HG03432 (cell line): ENCODE measurements around the gene MDN1.

Experiments used
- ATAC-seq: cut with Tn5 transposase; IDR thresholded peaks from one replicate; pipeline ENCODE4 v1.9.1; 2021; ENCODE audit warnings: mild to moderate bottlenecking, moderate library complexity; ENCODE audit not compliant: unreplicated experiment

The MDN1 gene

GRCh38 chr6:89612121-89612520 lies 207.5 kb downstream of the MDN1 start:
- no peak for ATAC-seq

- ATAC-seq: no peak
Observed at GRCh38 chr6:89611666-89612065, 207.9 kb downstream of the MDN1 start.

GRCh38 chr6:89610149-89610642 lies 209.4 kb downstream of the MDN1 start:
- peak; percentile 85 for ATAC-seq

GRCh38 chr6:89605861-89606260 lies 213.7 kb downstream of the MDN1 start:
- no peak for ATAC-seq

GRCh38 chr6:89604653-89605052 lies 214.9 kb downstream of the MDN1 start:
- ATAC-seq: no peak

DNA sequence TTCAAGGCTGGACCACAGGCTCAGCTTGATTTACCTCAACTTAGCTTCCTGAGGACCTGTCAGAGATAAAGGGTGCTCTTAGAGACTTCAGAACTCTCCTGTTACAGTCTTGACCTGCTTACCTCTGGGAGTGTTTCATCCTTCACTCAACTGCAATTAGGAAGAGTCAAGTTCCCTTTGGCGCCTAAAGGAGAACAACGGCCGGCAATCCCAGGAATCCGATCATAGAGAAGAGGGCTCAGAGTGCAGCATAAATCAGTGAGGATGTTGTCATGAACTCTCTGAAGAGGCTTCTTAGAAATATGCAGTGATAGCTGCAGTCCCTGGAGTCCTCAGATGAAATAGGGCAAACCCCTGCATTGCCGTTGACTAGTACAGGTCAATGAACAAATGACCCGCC lies 217.4 kb downstream of the MDN1 start:
- ATAC-seq: no peak

DNA sequence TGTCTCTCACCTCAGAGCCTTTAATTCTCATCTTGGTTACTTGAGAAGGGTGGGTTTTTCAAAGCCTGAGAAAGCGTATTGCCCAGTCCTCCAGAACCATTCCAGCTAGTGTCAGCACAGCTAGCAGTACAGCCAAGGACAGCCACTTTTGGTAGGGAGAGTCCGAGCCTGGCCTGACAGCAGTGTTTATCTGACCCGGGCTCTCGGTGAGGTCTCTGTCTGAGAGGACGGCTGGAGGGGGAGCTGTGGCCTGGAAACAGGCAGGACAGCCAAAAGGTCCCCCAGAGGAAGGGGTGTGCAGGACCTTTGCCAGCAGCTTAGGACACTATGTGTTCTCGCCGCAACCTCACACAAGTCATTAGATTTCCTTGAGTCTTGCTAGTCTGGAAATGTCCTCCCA lies 219.9 kb downstream of the MDN1 start:
- ATAC-seq: no peak

- no peak for ATAC-seq
Observed at GRCh38 chr6:89597988-89598387, 221.6 kb downstream of the MDN1 start.

GRCh38 chr6:89597372-89597771 lies 222.2 kb downstream of the MDN1 start:
- ATAC-seq: no peak

GRCh38 chr6:89596484-89596883 lies 223.1 kb downstream of the MDN1 start:
- ATAC-seq: no peak

- peak; percentile 88 for ATAC-seq
Observed at GRCh38 chr6:89596056-89596455, 223.5 kb downstream of the MDN1 start.
